Bone marrow (tissue), 2 donors: Measurements from ENCODE around the gene TACR1.

Experiments
- DNase-seq, 2 donors: peaks; one replicate each; lab custom pipeline; 2025; lab: John Stamatoyannopoulos, UW

TACR1 gene

DNA sequence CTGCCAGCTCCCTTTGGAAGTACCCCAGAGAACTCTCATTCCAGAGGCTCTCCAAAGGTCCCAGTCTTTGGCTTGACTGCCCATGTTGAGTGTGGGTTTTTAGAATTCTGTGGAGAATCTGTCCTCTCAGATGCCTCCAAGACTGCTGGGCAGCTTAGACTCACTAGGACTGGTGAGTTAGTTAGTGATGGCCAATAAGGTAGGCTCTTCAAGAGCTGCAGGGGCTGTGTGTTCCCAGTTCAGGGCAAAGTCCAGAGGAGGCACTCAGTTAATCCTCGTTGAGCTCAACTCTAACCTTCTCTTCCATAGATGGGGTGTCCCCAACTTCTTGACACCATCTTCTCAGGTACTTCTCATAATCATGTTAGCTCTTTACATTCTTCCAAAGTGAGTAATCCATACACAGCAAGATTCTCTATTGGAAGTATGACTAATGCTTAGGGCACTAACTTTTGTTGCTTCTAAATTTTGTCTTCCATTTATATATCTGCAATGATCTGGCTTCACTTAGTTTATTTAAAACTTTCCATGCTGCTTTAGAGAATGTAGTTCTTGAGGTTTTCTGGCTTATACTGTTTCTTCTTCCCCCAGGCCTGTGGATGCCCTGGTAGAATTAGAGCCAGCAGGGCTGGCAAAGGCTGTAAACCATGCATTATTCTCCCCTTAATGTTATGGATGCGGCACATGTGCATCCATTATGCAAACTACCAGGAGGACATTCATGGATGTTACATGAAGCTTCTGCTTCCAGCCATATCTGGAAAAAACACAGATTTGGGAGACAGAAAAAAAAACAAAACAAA, 151.9 kb downstream of the TACR1 start:
- DNase-seq: no peak

DNA sequence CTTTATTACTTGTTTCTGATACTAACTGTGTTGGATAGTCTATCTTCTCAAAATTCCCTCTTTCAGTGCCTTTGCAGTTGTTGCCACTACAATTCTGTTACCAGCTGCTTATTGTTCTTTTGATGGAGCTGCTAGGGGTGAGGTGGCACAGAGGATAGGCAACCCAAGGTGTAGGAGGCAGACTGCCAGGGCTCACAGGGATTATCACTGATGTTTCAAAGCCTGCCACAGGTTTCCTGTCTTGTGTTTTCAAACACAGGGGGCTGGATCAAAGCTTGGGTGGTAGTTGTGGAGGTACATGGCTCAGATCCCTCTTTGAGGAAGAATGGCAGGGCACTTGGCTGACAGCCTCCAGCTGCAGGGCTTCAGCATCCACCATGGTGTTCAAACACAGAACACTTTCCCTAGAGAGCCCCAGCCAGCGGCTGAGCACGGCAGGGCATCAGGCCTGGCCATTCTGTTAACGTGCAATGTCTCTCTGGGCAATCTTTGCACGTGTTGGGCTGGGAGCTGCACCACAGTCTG, 153.7 kb downstream of the TACR1 start:
- DNase-seq: no peak

DNA sequence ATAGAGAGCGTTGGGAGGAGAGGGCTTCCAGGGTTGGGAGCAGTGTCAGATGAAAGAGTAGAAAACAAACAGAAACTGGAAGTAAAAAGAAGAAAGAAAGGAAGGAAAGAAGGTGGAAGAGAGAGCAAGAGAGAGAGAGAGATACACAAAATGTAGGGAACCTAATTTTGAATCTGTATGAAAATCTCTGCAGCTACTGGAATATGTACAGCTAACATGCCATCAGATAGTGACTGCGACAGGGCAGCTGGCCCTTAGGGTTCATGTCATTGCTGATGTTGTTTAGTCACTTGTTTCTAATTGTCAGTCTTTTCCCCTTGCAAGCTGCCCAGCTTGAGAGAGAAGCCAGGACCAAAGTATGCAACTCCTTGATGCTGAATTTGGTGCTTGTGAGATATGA, 155.0 kb downstream of the TACR1 start:
- no peak for DNase-seq

DNA sequence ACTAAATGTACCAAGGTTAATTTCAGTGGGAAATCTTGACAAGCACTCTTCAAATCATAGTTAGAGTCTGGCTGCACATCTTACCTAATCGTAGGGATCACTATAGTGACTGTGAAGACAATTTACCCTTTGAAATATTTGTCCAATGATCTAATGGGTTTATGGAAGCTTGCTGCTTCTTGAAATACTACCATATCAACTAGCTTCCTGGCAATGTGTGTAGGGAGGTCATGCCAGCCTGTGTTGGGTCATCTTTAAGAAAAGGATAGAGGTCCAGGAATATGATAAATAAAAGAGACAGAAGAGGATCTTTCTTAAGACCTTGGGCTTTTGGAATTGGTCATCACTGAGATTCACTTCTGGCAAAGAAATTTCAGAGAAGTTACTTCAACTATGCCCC, 156.5 kb downstream of the TACR1 start:
- DNase-seq: no peak

DNA sequence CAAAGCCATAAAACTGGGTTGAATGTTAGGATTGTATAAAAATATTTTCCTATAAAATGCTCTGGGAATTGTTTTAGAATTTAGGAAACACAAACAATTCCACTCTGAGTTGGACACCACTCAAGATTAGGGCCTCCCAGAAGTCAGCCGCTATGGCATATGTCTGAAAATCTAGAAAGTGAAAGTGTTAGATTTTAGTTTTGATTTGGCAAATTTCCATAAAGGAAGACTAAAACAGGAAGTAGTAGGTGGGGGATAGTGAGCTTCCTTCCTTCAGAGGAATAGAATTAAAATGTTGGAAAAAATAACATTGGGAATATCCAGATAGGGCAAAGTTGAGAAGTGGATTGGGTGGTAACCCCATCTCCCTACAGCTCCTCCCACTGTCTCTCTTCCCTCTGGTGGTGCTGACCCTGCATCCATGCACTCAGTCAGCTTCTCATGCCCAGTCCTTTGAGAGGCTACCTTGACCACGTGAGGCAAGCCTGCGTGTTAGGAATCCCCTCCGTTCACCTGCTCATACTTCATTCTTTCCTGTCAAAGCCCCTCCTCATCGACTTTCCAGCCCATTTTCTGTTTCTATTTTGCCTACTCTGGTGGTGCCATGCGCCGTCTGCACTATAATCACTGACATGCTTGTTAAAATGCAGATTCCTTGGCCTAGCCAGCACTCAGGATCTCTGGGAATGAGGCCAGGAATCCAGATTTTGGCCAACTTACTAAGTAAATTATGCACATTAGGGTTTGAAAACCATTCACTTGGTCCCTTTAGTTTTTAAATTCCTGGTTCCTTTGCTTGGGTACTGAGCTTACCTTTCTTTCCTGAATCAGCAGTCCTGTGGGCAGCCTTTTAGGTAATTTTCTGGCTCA, 157.4 kb downstream of the TACR1 start:
- no peak for DNase-seq

DNA sequence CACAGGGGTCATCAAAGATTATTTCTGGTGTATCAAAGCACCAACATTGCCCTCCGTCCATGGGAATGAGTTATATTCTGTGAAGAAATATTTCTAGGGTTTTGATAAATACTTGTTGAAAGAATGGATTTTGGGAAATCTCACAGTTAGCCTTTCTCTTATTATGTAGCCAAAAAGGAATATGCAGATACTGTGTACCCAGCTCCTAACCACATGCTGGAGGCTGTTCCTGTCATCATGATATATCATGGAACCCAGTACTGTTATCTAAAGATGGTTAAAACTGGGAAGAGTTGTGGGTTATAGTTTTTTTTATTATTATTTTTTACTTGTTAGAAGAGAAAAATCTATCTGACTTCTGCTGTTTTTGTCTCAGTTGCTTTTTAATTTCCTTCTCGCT, 158.1 kb downstream of the TACR1 start:
- DNase-seq: no peak

DNA sequence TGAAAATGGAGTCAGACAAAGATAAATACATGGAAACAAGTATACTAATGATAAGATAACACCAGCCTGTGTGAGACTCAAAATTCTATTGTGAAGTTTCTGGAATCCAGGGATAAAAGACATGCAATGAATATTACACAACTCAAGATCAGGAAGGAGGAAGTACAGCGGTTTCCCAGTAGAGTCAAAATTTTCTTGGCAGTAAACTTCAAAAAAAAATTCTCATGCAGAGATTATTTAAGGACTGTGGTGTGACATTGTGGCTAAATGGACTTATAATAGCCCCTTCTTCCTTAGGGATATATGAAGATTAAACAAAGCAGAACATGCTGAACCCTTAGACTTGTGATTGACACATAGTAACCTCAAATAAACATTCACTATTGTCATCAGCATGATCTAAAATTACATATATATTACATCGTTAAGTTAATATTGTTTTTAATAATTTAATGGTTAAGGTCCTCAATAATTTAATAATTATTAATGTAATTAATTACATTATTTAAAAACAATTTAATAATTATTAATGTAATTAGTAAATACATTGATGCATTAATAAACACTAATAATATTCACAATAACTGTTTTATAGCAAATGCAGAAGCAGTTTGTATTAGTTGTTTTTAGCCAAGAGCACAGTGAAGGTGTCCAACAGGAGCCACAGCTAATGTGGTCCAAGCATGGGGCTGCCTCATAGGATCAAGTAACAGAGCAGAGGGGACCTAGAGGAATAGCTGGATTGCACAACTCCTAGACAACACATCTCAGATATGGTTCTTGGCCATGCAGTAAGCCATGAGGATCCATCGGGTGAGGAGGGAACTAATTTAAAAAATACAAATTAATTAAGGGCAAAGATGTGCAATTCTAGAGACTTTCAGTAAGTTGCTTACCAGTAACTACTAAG, 163.6 kb downstream of the TACR1 start:
- no peak for DNase-seq

DNA sequence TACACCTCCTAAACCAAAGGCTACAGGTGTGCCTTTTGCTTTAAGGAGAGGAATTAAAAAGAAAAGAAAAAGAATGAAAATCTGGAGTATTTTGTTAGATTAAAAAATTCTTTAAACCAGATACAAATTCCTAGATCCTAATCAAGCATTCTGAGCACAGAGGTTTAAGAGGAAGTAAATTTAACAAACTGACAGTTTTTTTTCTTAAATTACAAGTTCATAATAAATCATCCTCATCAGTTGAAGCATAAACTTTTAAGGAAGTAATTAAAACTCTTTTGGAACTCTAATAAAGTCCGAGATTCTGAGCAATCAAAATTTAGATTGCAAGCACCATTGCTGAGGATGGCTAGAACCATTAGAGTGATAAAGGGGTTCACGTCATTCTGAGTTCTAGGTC, 165.8 kb downstream of the TACR1 start:
- no peak for DNase-seq

DNA sequence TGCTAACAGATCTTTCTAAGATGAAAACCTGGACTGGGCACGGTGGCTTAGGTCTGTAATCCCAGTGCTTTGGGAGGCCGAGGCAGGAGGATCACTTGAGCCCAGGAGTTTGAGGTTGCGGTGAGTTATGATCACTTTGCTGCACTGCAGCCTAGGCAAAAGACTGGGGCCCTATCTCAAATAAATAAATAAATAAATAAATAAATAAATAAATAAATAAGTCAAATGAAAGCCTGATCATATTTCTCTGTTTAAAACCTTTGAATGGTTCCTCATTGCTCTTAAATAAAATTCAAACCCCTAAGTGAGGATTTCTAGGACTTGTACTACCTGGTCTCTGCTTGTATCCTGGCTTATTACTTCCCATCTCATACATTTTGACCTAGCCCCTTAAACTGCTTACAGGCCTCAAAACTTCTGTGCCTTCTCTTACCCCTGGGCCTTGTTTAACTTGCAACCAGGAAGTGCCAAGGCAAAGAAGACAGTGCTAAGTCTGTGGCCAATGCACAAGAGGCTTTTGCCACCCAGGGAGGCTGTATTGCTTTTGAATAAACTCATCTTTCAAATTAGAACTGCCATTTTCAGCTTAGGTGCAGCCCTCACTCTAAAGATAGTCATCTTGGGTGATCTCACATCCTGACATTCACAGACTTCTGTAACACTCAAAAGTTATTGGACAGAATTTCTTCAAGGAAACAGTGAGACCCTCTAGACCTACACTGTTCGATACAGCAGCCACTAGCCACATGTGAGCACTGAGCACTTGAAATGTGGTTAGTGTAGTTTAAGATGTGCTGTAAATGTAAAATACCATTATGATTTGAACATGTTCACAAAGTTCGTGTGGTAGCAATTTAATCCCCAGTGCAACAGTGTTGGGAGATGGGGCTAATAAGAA, 167.2 kb downstream of the TACR1 start:
- DNase-seq: no peak

DNA sequence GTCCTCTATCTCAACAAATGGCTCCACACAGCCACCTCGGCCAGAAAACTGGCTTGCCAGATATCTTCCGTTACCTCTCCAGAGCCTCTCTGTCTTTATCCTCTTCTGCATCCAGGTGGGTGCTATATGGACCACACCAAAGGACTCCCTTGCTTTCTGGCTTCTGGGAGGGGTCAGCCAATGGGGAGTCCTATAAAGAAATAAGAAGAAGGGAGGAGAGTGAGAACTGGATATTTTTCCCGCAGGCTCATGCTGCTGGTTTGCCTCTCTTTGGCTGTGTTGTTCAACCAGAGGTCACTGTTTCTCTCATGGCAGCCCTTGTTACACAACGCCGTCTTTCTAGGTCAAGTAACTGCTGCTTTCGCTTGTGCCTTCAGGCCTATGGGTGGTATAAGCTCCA, 168.1 kb downstream of the TACR1 start:
- no peak for DNase-seq

DNA sequence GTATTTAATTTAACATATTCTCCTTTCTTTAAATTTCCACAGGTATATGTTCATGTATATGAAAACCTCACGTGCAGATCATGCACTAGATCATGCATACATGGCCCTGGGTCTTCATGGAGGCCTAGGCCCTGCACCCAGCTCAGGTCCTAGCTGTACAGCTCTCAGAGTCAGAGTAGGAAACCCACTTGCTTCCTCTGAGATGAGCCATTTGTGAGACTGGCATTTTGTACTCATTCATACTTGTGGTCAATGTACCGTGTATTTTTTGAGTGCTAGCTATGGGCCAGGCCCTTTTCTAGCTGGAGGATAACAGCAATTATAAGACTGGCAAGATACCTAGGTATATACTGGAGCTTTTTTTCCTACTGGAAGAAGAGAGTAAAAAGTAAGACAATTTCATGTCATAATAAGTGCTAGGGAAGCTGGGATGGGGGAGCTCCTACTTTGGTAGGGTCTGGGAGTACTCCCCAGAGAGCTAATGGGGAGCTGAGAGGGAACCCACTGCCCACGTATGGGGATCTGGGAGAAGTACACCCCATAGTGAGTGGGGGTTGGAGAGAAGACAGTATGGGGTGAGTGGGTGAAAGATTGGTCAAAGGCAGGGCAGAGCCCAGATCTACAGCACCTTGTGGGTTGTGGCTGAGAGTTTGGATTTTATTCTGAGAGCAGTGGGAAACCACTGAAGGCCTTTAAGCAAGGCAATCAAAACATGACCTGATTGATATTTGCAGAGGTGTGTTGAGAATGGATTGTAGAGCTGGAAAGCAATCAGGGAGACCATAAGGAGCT, 168.9 kb downstream of the TACR1 start:
- no peak for DNase-seq

DNA sequence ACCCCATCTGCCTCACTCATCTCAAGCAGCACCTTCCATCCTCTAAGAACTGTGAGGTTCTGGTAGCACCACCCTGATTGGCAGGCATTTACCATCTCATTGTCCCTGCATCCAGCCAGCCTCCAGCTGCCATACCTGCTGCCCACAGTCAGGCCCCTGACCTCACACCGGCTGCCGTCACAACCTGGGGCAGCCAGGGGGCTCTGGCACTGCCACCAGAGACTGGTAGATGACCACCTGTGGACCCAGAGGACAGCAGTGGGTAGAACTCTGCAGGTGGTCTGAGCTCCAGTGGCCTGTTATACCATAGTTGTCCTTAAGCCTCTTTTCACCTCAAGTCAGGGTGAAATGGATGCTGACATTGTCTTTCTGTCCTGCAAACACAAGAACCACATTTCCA, 171.4 kb downstream of the TACR1 start:
- DNase-seq: no peak

DNA sequence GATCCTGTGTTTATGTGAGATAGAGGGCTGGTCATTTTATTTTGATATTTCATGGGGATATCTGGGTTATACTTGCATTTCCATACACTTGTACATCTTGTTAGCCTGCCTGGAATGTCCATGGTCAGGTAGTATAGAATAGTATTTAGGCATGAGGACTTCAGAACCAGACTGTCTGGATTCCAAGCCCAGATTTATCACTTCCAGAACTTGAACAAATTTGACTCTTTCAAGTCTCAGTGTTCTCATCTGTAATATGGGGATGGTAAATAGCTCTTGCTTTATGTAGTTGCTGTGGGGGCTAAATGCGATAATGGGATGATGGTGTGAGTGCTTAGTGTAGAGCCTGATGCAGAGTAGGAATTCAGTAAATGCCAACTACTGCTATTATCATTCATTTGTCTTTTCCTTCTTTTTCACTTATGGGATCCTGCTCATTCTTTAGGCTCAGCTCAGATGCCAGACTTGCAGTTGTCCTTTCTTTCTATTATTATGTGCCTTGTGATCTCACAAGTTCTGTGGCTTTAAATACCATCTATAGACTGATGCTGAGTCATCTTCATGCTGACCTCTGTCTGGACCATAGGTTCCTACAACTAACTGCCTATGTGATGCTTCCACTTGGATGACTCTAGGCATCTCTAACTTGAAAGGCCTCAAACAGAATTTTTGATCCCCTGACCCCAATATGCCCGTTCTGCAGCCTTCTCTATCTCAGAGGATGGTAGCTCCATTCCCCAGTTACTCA, 173.5 kb downstream of the TACR1 start:
- DNase-seq: no peak

DNA sequence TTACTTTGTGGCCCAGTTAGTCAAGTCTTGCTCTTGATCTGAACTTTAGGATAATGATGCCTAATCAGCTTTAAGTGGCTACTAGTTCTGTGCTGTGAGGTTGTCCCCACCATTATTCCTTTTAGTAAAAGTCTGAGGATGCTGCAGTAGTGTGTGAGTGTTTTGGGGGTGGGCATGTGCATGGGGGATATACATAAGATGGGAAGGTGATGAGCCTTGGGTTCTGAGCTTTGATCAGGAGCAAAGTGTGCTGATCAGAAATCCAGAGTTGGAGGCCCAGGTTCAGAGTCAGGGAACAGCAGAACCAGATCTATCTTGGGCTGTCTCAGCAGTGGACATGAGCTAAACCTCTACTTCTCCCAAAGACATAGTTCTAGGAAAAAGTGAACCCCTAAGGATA, 174.1 kb downstream of the TACR1 start:
- DNase-seq: no peak

DNA sequence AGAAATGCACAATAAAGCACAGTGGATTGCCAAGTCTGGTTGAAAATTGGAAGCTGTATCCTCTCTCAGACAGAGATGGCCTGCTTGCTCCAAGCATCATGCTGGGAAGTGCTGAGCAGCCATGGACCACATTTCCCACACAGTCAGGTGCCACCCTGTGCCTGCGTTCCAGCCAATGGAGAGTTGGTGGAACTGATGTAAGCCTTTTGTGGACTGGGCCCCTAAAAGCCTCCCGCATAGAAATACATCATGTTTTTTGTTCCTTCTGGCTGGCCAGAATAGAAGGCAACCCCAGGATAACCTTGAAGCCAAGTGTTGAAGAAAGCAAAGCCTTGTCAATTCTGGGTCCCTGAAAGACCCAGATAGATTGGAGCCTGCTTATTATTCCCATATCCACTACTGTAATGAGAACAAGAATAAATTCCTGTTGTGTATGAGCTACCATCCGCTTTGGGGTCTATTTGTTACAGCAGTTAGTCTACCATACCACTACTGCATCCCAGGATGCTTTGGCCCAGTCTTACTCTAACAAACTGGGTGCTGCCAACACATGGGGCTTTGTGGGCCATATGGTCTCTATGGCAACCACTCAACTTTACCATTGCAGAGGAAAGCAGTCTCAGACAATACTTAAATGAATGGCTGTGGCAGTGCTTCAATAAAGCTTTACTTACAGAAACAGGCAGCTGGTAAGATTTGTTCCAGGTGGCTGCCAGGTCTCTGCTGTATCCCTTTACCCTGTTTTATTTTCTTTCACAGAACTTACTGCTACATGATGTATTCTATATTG, 175.5 kb downstream of the TACR1 start:
- no peak for DNase-seq

DNA sequence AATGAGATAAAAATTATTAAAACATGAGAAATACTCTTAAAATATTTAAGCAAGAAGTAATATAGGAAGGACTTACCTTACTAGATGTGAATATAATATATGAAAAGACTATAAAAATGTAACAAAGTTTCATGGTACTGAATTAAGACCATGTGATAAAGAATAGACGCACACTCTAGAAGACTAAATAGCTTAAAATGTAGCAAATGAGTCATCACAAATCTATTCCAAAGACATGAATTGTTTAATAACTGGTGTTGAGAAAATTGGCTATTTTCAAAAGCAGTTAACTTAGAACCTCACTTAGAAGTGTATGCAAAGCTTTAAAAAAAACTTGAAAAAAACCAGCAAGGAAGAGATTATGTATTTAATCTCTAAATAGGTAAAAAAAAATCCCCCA, 176.8 kb downstream of the TACR1 start:
- DNase-seq: no peak

DNA sequence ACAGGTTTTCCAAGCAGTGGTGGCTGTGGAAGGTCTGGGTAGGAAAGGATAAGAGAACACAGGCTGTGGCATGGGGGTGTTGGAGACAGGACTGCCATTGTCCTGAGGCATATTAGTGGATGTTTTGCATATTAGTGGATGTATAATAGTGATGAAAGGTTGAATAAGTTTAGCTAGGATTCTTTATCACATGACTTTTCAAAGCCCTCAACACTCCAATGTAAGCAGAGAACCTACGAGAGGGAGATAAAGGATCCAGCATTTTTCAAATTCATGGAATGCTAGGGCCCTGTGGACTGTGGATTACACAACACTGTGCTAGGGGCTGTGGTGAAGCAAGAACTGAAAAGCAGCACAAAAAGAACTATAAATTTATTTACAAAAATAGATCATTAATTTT, 177.6 kb downstream of the TACR1 start:
- DNase-seq: no peak

DNA sequence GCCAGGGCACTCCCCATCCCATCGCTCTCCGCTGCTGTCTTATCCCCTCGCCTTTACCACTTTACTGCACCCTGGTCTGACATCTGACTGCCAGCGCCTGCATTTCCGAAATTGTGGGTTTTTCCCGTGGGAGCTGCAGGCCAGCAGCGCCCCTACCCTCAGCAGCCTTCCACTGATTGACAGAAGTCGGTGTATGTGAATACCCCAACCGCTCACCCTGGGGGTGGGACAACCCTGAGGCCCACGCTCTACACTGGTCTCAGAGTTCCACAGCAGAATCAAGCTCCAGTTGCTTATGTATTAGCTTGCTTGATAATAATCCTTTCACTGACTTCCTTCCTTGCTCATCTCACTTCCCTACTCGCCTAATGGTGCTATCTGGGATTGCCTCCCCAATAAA, 178.8 kb downstream of the TACR1 start:
- no peak for DNase-seq

DNA sequence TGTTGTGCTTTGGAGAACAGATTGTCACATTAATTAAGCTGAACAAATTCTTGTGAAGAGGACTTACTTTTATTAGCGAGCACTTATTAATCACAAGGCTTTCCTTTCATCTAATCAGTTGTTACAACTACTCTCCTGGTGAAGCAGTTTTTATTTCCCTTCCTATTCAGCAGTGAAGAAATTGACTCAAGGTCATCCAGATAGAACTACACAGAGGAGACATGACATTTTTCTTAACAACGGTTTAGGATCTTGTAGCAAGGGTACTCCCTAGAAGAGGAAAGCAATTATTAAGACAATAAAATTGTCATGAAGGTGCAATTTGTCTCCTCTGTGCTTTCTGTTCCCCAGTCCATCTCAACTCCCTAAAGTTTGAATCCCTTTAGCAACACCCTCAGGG, 179.5 kb downstream of the TACR1 start:
- DNase-seq: no peak
